Measurements from ENCODE around the gene PLA2G4A.
A peak's percentile ranks its signal among the peaks of the same experiment; 100 is the strongest.

Gene PLA2G4A

DNA sequence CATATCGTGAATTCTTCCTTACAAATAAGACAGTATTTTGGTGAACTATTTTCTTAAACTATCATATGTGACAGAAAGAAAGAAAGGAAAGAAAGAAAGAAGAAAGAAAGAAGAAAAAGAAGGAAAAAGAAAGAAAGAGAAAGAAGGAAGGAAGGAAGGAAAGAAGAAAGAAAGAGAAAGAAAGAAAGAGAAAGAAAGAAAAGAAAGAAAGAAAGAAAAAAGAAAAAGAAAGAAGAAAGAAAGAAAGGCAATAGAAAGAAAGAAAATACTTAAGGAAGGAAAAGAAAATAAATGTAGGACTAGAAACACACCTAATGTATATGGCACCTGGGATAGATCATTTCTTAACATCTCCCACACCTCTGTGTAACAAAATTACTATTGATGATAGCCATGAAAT, 120.4 kb downstream of the PLA2G4A start:
- Histone ChIP-seq H3K9ac (ENCODE audit: insufficient read length) (no peak overlapping the region), H3K27ac (no peak overlapping the region), H3K4me3 (no peak overlapping the region), H3K9me3 (ENCODE audit: low read depth, low read length) (no peaks in the 10 kb centered on the region), H3K36me3 (ENCODE audit: insufficient read depth, low read length) (no peaks in the 10 kb centered on the region)
- TF ChIP-seq FOXP2 (optimal IDR thresholded peaks at IDR 0.05; ENCODE audit: control extremely low read depth, extremely low read length, insufficient read depth), result no peak
- TF ChIP-seq POLR2AphosphoS5 (IDR thresholded peaks at IDR 0.05; ENCODE audit: borderline replicate concordance, low read depth, low read length), result no peak
- no peak for TF ChIP-seq EZH2 (IDR thresholded peaks at IDR 0.05)
- no peak for DNase-seq (ENCODE audit: low read depth, low spot score)

DNA sequence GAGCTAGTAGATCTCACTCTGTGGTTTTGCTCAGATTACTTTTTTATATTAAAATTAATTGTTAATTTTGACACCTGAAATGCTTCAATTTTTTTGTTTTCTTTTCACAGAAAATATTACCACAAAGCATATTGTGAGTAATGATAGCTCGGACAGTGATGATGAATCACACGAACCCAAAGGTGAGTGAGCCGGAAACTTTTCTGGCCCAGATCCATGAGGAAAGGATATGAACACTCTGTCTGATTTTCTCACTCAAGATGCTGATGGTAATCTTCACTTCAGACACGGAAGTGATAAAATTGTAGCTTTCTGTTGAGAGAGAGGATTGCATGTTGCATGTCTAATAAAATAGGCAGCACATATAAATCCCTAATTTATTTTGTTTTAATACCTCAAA, 121.8 kb downstream of the PLA2G4A start:
- Histone ChIP-seq H3K4me3 (no peak overlapping the region), H3K9ac (ENCODE audit: insufficient read length) (no peak overlapping the region), H3K9me3 (ENCODE audit: low read depth, low read length) (no peaks in the 10 kb centered on the region), H3K36me3 (ENCODE audit: insufficient read depth, low read length) (no peaks in the 10 kb centered on the region), H3K27ac (no peak overlapping the region)
- TF ChIP-seq POLR2AphosphoS5 (IDR thresholded peaks at IDR 0.05; ENCODE audit: borderline replicate concordance, low read depth, low read length), result no peak
- no peak for TF ChIP-seq EZH2 (IDR thresholded peaks at IDR 0.05)
- no peak for TF ChIP-seq FOXP2 (optimal IDR thresholded peaks at IDR 0.05; ENCODE audit: control extremely low read depth, extremely low read length, insufficient read depth)
- DNase-seq (ENCODE audit: low read depth, low spot score), result no peak

DNA sequence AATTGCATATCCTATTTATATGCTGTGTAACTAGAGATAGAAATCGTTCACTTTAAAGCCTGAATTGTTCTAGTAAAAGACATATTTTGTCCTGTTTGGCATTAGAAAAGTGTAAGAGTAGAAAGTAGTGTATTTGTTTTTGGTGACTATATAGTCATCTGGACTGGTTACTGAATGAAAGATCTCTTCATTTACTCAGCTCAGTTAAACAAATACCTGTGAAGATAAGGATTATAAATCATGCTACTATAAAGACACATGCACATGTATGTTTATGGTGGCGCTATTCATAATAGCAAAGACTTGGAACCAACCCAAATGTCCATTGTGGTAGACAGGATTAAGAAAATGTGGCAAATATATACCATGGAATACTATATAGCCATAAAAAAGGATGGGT, 125.1 kb downstream of the PLA2G4A start:
- no peak for DNase-seq (ENCODE audit: low read depth, low spot score)
- TF ChIP-seq FOXP2 (optimal IDR thresholded peaks at IDR 0.05; ENCODE audit: control extremely low read depth, extremely low read length, insufficient read depth) (no peak), EZH2 (IDR thresholded peaks at IDR 0.05) (no peak), POLR2AphosphoS5 (IDR thresholded peaks at IDR 0.05; ENCODE audit: borderline replicate concordance, low read depth, low read length) (no peak)
- no peak overlapping the region for H3K9ac ChIP-seq (ENCODE audit: insufficient read length)

DNA sequence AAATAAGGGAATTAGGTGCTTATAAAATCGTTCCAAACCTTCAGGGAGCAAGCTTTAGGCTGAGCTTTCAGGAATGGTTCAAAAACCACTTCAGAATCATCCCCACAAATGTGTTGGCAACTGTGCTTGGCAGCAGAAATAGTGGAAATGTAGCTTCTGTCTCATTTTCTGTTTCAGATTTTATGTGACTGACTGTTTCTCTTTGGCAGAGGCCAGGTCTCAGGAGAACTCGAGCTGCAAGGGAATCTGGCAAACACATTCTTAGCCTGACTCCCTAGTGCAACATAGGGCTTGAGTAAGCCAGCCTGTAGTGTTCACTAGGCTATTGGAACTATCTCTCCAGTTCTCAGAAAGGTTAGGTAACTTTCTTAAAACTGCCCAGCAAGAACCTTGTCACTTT, 128.6 kb downstream of the PLA2G4A start:
- TF ChIP-seq FOXP2 (optimal IDR thresholded peaks at IDR 0.05; ENCODE audit: control extremely low read depth, extremely low read length, insufficient read depth) (no peak), EZH2 (IDR thresholded peaks at IDR 0.05) (no peak)
- Histone ChIP-seq H3K36me3 (ENCODE audit: insufficient read depth, low read length) (no peaks in the 10 kb centered on the region), H3K9ac (ENCODE audit: insufficient read length) (no peak overlapping the region), H3K9me3 (ENCODE audit: low read depth, low read length) (no peaks in the 10 kb centered on the region), H3K27ac (peak overlapping the region; percentile 33; the same call in 1 of the 2 replicates), H3K4me3 (no peak overlapping the region)
- DNase-seq (ENCODE audit: low read depth, low spot score), result no peak

More for the DNA sequence above, 125.1 kb downstream of the PLA2G4A start:
- H3K9me3 ChIP-seq (ENCODE audit: low read depth, low read length), result no peaks in the 10 kb centered on the region
- no peak overlapping the region for H3K27ac ChIP-seq
- H3K4me3 ChIP-seq, result no peak overlapping the region
- H3K36me3 ChIP-seq (ENCODE audit: insufficient read depth, low read length), result no peaks in the 10 kb centered on the region

DNA sequence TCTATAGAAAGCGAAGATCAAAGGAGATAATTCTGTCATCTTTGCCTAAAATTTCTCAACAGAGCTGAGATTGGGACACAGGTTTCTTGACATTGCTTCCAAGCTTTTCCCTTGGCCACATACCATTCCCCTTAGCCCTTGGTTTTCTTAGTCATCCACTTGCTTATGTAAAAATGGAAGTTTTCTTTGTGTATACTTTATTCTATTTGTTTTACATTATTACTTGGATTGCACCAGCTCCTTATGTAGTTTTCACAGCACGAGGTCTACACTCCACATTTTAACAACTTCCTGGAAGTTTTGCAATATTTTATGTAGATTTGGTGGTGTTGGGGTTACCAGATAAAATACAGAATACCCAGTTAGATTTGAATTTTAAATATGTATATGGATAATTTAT, 129.8 kb downstream of the PLA2G4A start:
- H3K9ac ChIP-seq (ENCODE audit: insufficient read length), result peak overlapping the region; percentile 0
- H3K27ac ChIP-seq, result peak overlapping the region; percentile 93
- peak; percentile 96 for TF ChIP-seq FOXP2 (optimal IDR thresholded peaks at IDR 0.05; ENCODE audit: control extremely low read depth, extremely low read length, insufficient read depth)
- TF ChIP-seq EZH2 (IDR thresholded peaks at IDR 0.05), result no peak
- peak; percentile 21; the same call in 1 of the 2 replicates for TF ChIP-seq POLR2AphosphoS5 (IDR thresholded peaks at IDR 0.05; ENCODE audit: borderline replicate concordance, low read depth, low read length)
- peak overlapping the region; percentile 56 for H3K4me3 ChIP-seq
- H3K36me3 ChIP-seq (ENCODE audit: insufficient read depth, low read length), result no peaks in the 10 kb centered on the region
- H3K9me3 ChIP-seq (ENCODE audit: low read depth, low read length), result no peaks in the 10 kb centered on the region
- peak; percentile 96 for DNase-seq (ENCODE audit: low read depth, low spot score)

DNA sequence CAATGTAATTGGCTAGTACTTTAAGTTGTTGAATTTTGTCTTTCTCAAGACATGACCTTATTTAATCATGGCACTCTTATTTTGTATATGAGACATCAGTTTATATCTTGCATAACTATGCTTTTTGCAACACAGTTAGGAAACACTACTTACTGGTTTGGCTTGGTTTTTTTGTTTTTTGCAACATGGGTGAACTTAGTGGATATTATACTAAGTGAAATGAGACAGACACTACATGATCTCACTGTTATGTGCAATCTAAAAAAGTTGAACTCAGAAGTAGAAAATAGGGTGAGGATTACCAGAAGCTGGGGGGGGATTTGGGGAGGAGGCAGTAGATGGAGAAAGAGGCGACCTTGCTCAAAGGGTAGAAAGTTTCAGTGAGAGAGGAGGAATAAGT, 132.1 kb downstream of the PLA2G4A start:
- Histone ChIP-seq H3K36me3 (ENCODE audit: insufficient read depth, low read length) (no peaks in the 10 kb centered on the region), H3K4me3 (no peak overlapping the region), H3K9me3 (ENCODE audit: low read depth, low read length) (no peaks in the 10 kb centered on the region), H3K27ac (no peak overlapping the region), H3K9ac (ENCODE audit: insufficient read length) (no peak overlapping the region)
- TF ChIP-seq FOXP2 (optimal IDR thresholded peaks at IDR 0.05; ENCODE audit: control extremely low read depth, extremely low read length, insufficient read depth), result no peak
- no peak for TF ChIP-seq POLR2AphosphoS5 (IDR thresholded peaks at IDR 0.05; ENCODE audit: borderline replicate concordance, low read depth, low read length)
- TF ChIP-seq EZH2 (IDR thresholded peaks at IDR 0.05), result no peak
- no peak for DNase-seq (ENCODE audit: low read depth, low spot score)

DNA sequence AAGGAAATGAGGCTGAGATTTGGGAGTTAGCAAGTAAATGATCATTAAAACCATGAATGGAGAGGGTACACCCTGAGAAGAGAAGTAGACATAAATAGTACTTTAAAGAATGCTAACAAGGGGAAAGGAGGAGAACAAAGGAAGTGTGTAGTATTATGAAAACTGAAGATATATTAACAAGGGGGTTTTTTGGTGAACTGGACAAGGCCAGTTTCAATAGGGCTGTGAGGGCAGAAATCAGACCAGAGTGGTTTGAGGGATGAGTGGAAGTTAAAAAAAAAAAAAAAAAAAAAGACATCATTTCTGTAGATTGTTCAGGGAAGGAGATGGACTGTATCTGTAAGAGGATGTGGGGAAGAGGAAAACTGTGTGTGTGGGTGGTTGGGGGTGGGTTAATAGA, 137.1 kb downstream of the PLA2G4A start:
- Histone ChIP-seq H3K36me3 (ENCODE audit: insufficient read depth, low read length) (no peaks in the 10 kb centered on the region), H3K4me3 (no peak overlapping the region), H3K27ac (no peak overlapping the region), H3K9me3 (ENCODE audit: low read depth, low read length) (0 out of 2 replicates have a peak, but pooled peaks cover 2% of the 10 kb centered on the region), H3K9ac (ENCODE audit: insufficient read length) (no peak overlapping the region)
- TF ChIP-seq FOXP2 (optimal IDR thresholded peaks at IDR 0.05; ENCODE audit: control extremely low read depth, extremely low read length, insufficient read depth) (no peak), EZH2 (IDR thresholded peaks at IDR 0.05) (no peak), POLR2AphosphoS5 (IDR thresholded peaks at IDR 0.05; ENCODE audit: borderline replicate concordance, low read depth, low read length) (no peak)
- DNase-seq (ENCODE audit: low read depth, low spot score), result no peak

DNA sequence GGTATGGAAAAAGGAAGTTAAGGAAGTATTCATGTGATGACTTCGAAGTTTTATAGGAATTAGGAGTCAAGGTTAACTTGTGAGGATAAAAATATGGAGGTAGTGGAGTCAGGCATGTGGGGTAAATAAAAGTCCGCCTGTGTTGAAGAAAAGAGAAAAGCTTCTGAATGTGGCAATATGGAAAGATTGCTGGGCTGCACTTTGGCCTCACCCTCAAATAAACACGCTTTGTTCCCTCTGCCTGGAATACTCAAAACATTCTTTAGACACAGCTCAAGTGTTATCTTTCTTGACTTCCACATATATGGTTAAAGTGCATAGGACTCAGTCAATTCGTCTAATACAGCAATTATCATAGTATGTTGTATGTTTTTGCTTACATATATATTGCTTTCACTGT, 137.7 kb downstream of the PLA2G4A start:
- TF ChIP-seq EZH2 (IDR thresholded peaks at IDR 0.05) (no peak), FOXP2 (optimal IDR thresholded peaks at IDR 0.05; ENCODE audit: control extremely low read depth, extremely low read length, insufficient read depth) (no peak), POLR2AphosphoS5 (IDR thresholded peaks at IDR 0.05; ENCODE audit: borderline replicate concordance, low read depth, low read length) (no peak)
- no peak overlapping the region for H3K27ac ChIP-seq
- no peak for DNase-seq (ENCODE audit: low read depth, low spot score)
- 0 out of 2 replicates have a peak, but pooled peaks cover 2% of the 10 kb centered on the region for H3K9me3 ChIP-seq (ENCODE audit: low read depth, low read length)
- no peak overlapping the region for H3K9ac ChIP-seq (ENCODE audit: insufficient read length)
- no peaks in the 10 kb centered on the region for H3K36me3 ChIP-seq (ENCODE audit: insufficient read depth, low read length)
- H3K4me3 ChIP-seq, result no peak overlapping the region

All from SK-N-MC (cell line).